PC-3 (cell line): ENCODE data around the gene SORBS2. TPM values are rescaled to one million over a fixed set of nuclear protein-coding genes. Genes with fewer than 3 reads are reported as not detected.

Experiments
- ATAC-seq: fragments of 200-7000 bp; cut with Tn5 transposase; 2 replicates; pipeline ENCODE4 v1.9.1; 2020; ENCODE audit warnings: mild to moderate bottlenecking, moderate library complexity
- BruUV-seq: library from RNA; stranded (reverse); fragments of 400-500 nt; replicated peaks from 2 replicates; lab custom pipeline; 2021; lab: Mats Ljungman, UMichigan
- CTCF ChIA-PET: fragments of 300-600 bp; sonication (Branson Sonifier 250); formaldehyde crosslinking; loops from one replicate; lab custom pipeline; 2022; ENCODE audit warnings: antibody characterized with exemption; lab: Charles Lee
- POLR2A ChIA-PET: fragments of 300-600 bp; sonication (Branson Sonifier 250); formaldehyde crosslinking; loops from one replicate; lab custom pipeline; 2022; ENCODE audit warnings: antibody characterized with exemption; ENCODE audit not compliant: unreplicated experiment; lab: Charles Lee
- DNase-seq: peaks from one replicate; pipeline ENCODE4 v3.0.0-alpha.2; 2015
- H2AFZ ChIP-seq: fragments of 300-600 bp; sonication (generic); 2 replicates; pipeline ENCODE4 v1.6.0; 2016; ENCODE audit warnings: antibody characterized with exemption, low read length
- H3F3A ChIP-seq: fragments of 300-600 bp; sonication (generic); one replicate; pipeline ENCODE4 v1.6.0; 2017; ENCODE audit warnings: antibody characterized with exemption, low read length, control low read depth, mild to moderate bottlenecking; ENCODE audit not compliant: unreplicated experiment
- H3K27ac ChIP-seq: fragments of 300-600 bp; sonication (generic); 2 replicates; pipeline ENCODE4 v1.5.1; 2016; ENCODE audit warnings: mild to moderate bottlenecking, low read length
- H3K27me3 ChIP-seq: fragments of 300-600 bp; sonication (generic); 2 replicates; pipeline ENCODE4 v1.6.1; 2016; ENCODE audit warnings: low read length, mixed read lengths
- H3K36me3 ChIP-seq: fragments of 300-600 bp; sonication (generic); 2 replicates; pipeline ENCODE4 v1.6.1; 2016; ENCODE audit warnings: low read depth, mixed run types, low read length, mixed read lengths
- H3K4me1 ChIP-seq: fragments of 300-600 bp; sonication (generic); 2 replicates; pipeline ENCODE4 v1.5.1; 2016; ENCODE audit warnings: low read length; ENCODE audit not compliant: insufficient read depth
- H3K4me2 ChIP-seq: fragments of 300-600 bp; sonication (generic); 2 replicates; pipeline ENCODE4 v1.6.0; 2016; ENCODE audit warnings: low read length
- H3K4me3 ChIP-seq: fragments of 300-600 bp; sonication (generic); 2 replicates; pipeline ENCODE4 v1.5.1; 2016; ENCODE audit warnings: mild to moderate bottlenecking, low read length, mixed read lengths
- H3K79me2 ChIP-seq: fragments of 300-600 bp; sonication (generic); 2 replicates; pipeline ENCODE4 v1.6.1; 2017; ENCODE audit warnings: low read length, mixed read lengths
- H3K9ac ChIP-seq: fragments of 300-600 bp; sonication (generic); 2 replicates; pipeline ENCODE4 v1.6.0; 2016; ENCODE audit warnings: mild to moderate bottlenecking, low read length
- H3K9me2 ChIP-seq: fragments of 300-600 bp; sonication (generic); replicated peaks from 2 replicates; pipeline ENCODE4 v1.6.1; 2016; ENCODE audit warnings: mixed run types, low read length, mixed read lengths
- H3K9me3 ChIP-seq: fragments of 300-600 bp; sonication (generic); 2 replicates; pipeline ENCODE4 v1.6.1; 2016; ENCODE audit warnings: low read length, mixed read lengths
- H4K20me1 ChIP-seq: fragments of 300-600 bp; sonication (generic); 2 replicates; pipeline ENCODE4 v1.6.1; 2016; ENCODE audit warnings: low read length, mixed read lengths
- CTCF ChIP-seq: fragments of 300-600 bp; sonication (generic); conservative IDR thresholded peaks from 2 replicates; pipeline ENCODE4 v1.5.1; 2017; ENCODE audit warnings: antibody characterized with exemption, low read depth, mild to moderate bottlenecking, low read length
- EZH2 ChIP-seq: fragments of 300-600 bp; sonication (generic); IDR thresholded peaks from one replicate; pipeline ENCODE4 v1.6.1; 2017; ENCODE audit warnings: antibody characterized with exemption, mild to moderate bottlenecking, low read length; ENCODE audit not compliant: unreplicated experiment
- EZH2phosphoT487 ChIP-seq: fragments of 300-600 bp; sonication (generic); IDR thresholded peaks from 2 replicates; pipeline ENCODE4 v1.6.1; 2018; ENCODE audit warnings: mild to moderate bottlenecking, antibody characterized with exemption, low read length, borderline replicate concordance
- intact Hi-C: fragments of 100-400 bp; cut with micrococcal nuclease; formaldehyde crosslinking; loops from 2 replicates; pipeline ENCODE4 v1.9.0; 2023
- total RNA-seq: library from RNA; depleted of rRNA; stranded (reverse); fragments of >200 nt; gene quantifications from 2 replicates; pipeline ENCODE4 v1.2.3, GENCODE V29; 2014

SORBS2 gene
- total RNA-seq, 1 experiment from 2014 or later, result 3.6 TPM

GRCh38 chr4:185841451-185841850 lies 29.5 kb upstream of the SORBS2 start:
- Histone ChIP-seq H3K4me1 (peaks cover 23% of the 10 kb centered on the region), H2AFZ (no peak overlapping the region), H3K9me2 (no peaks in the 10 kb centered on the region), H3F3A (no peaks in the 10 kb centered on the region), H3K4me2 (no peak overlapping the region), H4K20me1 (no peaks in the 10 kb centered on the region), H3K4me3 (no peak overlapping the region), H3K36me3 (no peaks in the 10 kb centered on the region), H3K9ac (no peak overlapping the region), H3K79me2 (no peaks in the 10 kb centered on the region), H3K27ac (no peak overlapping the region), H3K9me3 (no peaks in the 10 kb centered on the region), H3K27me3 (no peaks in the 10 kb centered on the region)
- intact Hi-C loops, result no loop called here
- TF ChIP-seq CTCF, result no peak
- TF ChIP-seq EZH2phosphoT487, result no peak
- TF ChIP-seq EZH2, result no peak
- ATAC-seq (no peak), DNase-seq (no peak)
- ChIA-PET POLR2A (no interaction called here), CTCF (no interaction called here)
- no TSS peak for BruUV-seq

- no peaks in the 10 kb centered on the region for H3K27me3 ChIP-seq
- DNase-seq, result no peak
- H3K9ac ChIP-seq, result no peak overlapping the region
- no peaks in the 10 kb centered on the region for H4K20me1 ChIP-seq
- TF ChIP-seq EZH2phosphoT487 (no peak), EZH2 (no peak), CTCF (no peak)
- H2AFZ ChIP-seq, result no peak overlapping the region
- H3K27ac ChIP-seq, result no peak overlapping the region
- no peaks in the 10 kb centered on the region for H3K9me2 ChIP-seq
- intact Hi-C loops, result no loop called here
- no peaks in the 10 kb centered on the region for H3K36me3 ChIP-seq
- no peaks in the 10 kb centered on the region for H3K79me2 ChIP-seq
- ChIA-PET POLR2A (no interaction called here), CTCF (no interaction called here)
- H3K4me2 ChIP-seq, result no peak overlapping the region
- ATAC-seq, result no peak
- no peaks in the 10 kb centered on the region for H3K9me3 ChIP-seq
- peaks cover 23% of the 10 kb centered on the region for H3K4me1 ChIP-seq
- H3K4me3 ChIP-seq, result no peak overlapping the region
- BruUV-seq, result no TSS peak
- no peaks in the 10 kb centered on the region for H3F3A ChIP-seq
Observed at GRCh38 chr4:185840953-185841352, 29.0 kb upstream of the SORBS2 start.

- no peaks in the 10 kb centered on the region for H3K9me2 ChIP-seq
- H3K4me1 ChIP-seq, result peaks cover 23% of the 10 kb centered on the region
- intact Hi-C loops, result no loop called here
- H3F3A ChIP-seq, result no peaks in the 10 kb centered on the region
- no peaks in the 10 kb centered on the region for H3K27me3 ChIP-seq
- H3K4me2 ChIP-seq, result peak overlapping the region; percentile 57; the same call in 1 of the 2 replicates
- no peaks in the 10 kb centered on the region for H3K9me3 ChIP-seq
- TF ChIP-seq EZH2, result no peak
- no peaks in the 10 kb centered on the region for H3K79me2 ChIP-seq
- no peak for ATAC-seq
- no peak overlapping the region for H3K27ac ChIP-seq
- no peaks in the 10 kb centered on the region for H4K20me1 ChIP-seq
- H3K36me3 ChIP-seq, result no peaks in the 10 kb centered on the region
- no peak overlapping the region for H3K4me3 ChIP-seq
- no peak overlapping the region for H3K9ac ChIP-seq
- ChIA-PET CTCF (no interaction called here), POLR2A (interaction anchor here (0.5 kb wide), 1 partner anchor 215 kb away, joined by 3 read pairs; no protein-coding TSS in a partner anchor)
- BruUV-seq, result no TSS peak
- H2AFZ ChIP-seq, result no peak overlapping the region
- DNase-seq, result no peak
Observed at GRCh38 chr4:185840201-185840600, 28.2 kb upstream of the SORBS2 start.
